HepG2 (cell line): Measurements from ENCODE around the gene COA1. TPM values are rescaled to one million over a fixed set of nuclear protein-coding genes. Genes with fewer than 3 reads are reported as not detected.
A peak's percentile ranks its signal among the peaks of the same experiment; 100 is the strongest.

Experiments used
- BCL6 ChIP-seq: IDR thresholded peaks from 2 replicates; pipeline ENCODE4 v1.6.1; 2016; ENCODE audit warnings: missing genetic modification reagents, missing compliant biosample characterization
- CENPT ChIP-seq: sonication (generic); formaldehyde crosslinking; IDR thresholded peaks from 2 replicates; pipeline ENCODE4 v1.8.0; 2022; ENCODE audit warnings: low read depth, mild to moderate bottlenecking, moderate library complexity, missing genetic modification reagents
- FOXO1 ChIP-seq: sonication (generic); formaldehyde crosslinking; IDR thresholded peaks from 2 replicates; pipeline ENCODE4 v1.4.0; 2020; ENCODE audit warnings: missing genetic modification reagents
- GATAD2A ChIP-seq: IDR thresholded peaks from 2 replicates; pipeline ENCODE4 v1.6.1; 2016
- KLF13 ChIP-seq: sonication (generic); formaldehyde crosslinking; IDR thresholded peaks from 2 replicates; pipeline ENCODE4 v1.4.0; 2020; ENCODE audit warnings: mild to moderate bottlenecking, missing genetic modification reagents
- NFYC ChIP-seq: IDR thresholded peaks from 2 replicates; pipeline ENCODE4 v1.6.1; 2016; ENCODE audit warnings: missing genetic modification reagents, missing compliant biosample characterization
- PLSCR1 ChIP-seq: sonication (generic); formaldehyde crosslinking; IDR thresholded peaks from 2 replicates; pipeline ENCODE4 v1.5.0; 2020; ENCODE audit warnings: missing genetic modification reagents, mild to moderate bottlenecking, borderline replicate concordance
- RFX3 ChIP-seq: IDR thresholded peaks from 2 replicates; pipeline ENCODE4 v1.6.1; 2016; ENCODE audit warnings: missing biosample characterization, missing genetic modification reagents
- TBL1XR1 ChIP-seq: fragments of 150-350 bp; IDR thresholded peaks from 2 replicates; pipeline ENCODE4 v1.6.1; 2014; ENCODE audit warnings: borderline replicate concordance, low read length; ENCODE audit not compliant: partially characterized antibody
- ZBTB37 ChIP-seq: sonication (generic); formaldehyde crosslinking; IDR thresholded peaks from 2 replicates; pipeline ENCODE4 v1.4.0; 2020; ENCODE audit warnings: mild to moderate bottlenecking, missing genetic modification reagents
- ZMAT5 ChIP-seq: sonication (generic); formaldehyde crosslinking; IDR thresholded peaks from 2 replicates; pipeline ENCODE4 v1.5.0; 2020; ENCODE audit warnings: mild to moderate bottlenecking, low read depth, missing genetic modification reagents, borderline replicate concordance
- ZNF18 ChIP-seq: sonication (generic); formaldehyde crosslinking; IDR thresholded peaks from 2 replicates; pipeline ENCODE4 v1.8.0; 2022; ENCODE audit warnings: mild to moderate bottlenecking, missing genetic modification reagents; ENCODE audit not compliant: insufficient replicate concordance
- ZNF224 ChIP-seq: sonication (generic); formaldehyde crosslinking; IDR thresholded peaks from 2 replicates; pipeline ENCODE4 v1.5.0; 2020; ENCODE audit warnings: mild to moderate bottlenecking, missing genetic modification reagents
- ZNF230 ChIP-seq: sonication (generic); formaldehyde crosslinking; IDR thresholded peaks from 2 replicates; pipeline ENCODE4 v1.4.0; 2020; ENCODE audit warnings: mild to moderate bottlenecking, missing genetic modification reagents
- ZNF605 ChIP-seq: sonication (generic); formaldehyde crosslinking; IDR thresholded peaks from 2 replicates; pipeline ENCODE4 v1.8.0; 2022; ENCODE audit warnings: mild to moderate bottlenecking, missing genetic modification reagents
- ZNF788 ChIP-seq: sonication (generic); formaldehyde crosslinking; IDR thresholded peaks from 2 replicates; pipeline ENCODE4 v1.5.0; 2020; ENCODE audit warnings: mild to moderate bottlenecking, missing genetic modification reagents, borderline replicate concordance
- ZUFSP ChIP-seq: sonication (generic); formaldehyde crosslinking; IDR thresholded peaks from 2 replicates; pipeline ENCODE4 v1.9.0; 2021; ENCODE audit warnings: missing genetic modification reagents, mild to moderate bottlenecking, borderline replicate concordance
- polyA plus RNA-seq, 8 experiments: library from polyadenylated mRNA; depleted of rRNA in 3 of 8; stranded (reverse) in 7 of 8; unstranded in 1 of 8; fragments of >200 nt; fragmentation: Illumina TruSeq in 4 of 8; extraction: Trizol in 4 of 8; gene quantifications; 2 replicates each; pipeline versions ENCODE4 v1.2.1 to v1.2.3, GENCODE V29; 2011 to 2016; ENCODE audit warnings: low read depth in 4 of 8, missing spikeins in 1 of 8, mixed read lengths in 1 of 8; ENCODE audit not compliant: insufficient read depth in 1 of 8
- total RNA-seq, 5 experiments: library from RNA; depleted of rRNA; stranded (reverse); fragments of >200 nt; fragmentation: Illumina TruSeq; extraction: Trizol; gene quantifications; 2 replicates each; pipeline ENCODE4 v1.2.3, GENCODE V29; 2016; ENCODE audit warnings: low read depth in 1 of 5
- TF ChIP-seq, protein P1 (sequence below): sonication (generic); formaldehyde crosslinking; IDR thresholded peaks from 2 replicates; pipeline ENCODE4 v1.4.0; 2020; ENCODE audit warnings: missing genetic modification reagents

The COA1 gene
- total and polyA plus RNA-seq, 2 of the 13 experiments (the other 11 are each of a cell fraction or from before 2014, with no cell fraction given), result 33.2 to 65.7 TPM

- no peak for TF ChIP-seq PLSCR1 (CRISPR knock-in tag)
- TF ChIP-seq ZNF605 (CRISPR knock-in tag), result no peak
- TF ChIP-seq NFYC (CRISPR knock-in tag), result peak; percentile 73
- TF ChIP-seq RFX3 (CRISPR knock-in tag), result 0 out of 2 replicates have a peak, but pooled peaks have one; percentile 11
- TF ChIP-seq ZMAT5 (CRISPR knock-in tag), result no peak
- peak; percentile 89; the same call in 1 of the 2 replicates for TF ChIP-seq ZNF230 (CRISPR knock-in tag)
- TF ChIP-seq, protein P1, sequence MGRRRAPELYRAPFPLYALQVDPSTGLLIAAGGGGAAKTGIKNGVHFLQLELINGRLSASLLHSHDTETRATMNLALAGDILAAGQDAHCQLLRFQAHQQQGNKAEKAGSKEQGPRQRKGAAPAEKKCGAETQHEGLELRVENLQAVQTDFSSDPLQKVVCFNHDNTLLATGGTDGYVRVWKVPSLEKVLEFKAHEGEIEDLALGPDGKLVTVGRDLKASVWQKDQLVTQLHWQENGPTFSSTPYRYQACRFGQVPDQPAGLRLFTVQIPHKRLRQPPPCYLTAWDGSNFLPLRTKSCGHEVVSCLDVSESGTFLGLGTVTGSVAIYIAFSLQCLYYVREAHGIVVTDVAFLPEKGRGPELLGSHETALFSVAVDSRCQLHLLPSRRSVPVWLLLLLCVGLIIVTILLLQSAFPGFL (CRISPR knock-in tag), result no peak
- peak; percentile 57; the same call in 1 of the 2 replicates for TF ChIP-seq BCL6
- no peak for TF ChIP-seq ZNF18
- no peak for TF ChIP-seq CENPT
- peak; percentile 50; the same call in 1 of the 2 replicates for TF ChIP-seq GATAD2A
- TF ChIP-seq ZBTB37 (CRISPR knock-in tag), result no peak
- TF ChIP-seq TBL1XR1, result no peak
- peak; percentile 16; the same call in 1 of the 2 replicates for TF ChIP-seq FOXO1 (CRISPR knock-in tag)
- peak; percentile 58; the same call in 1 of the 2 replicates for TF ChIP-seq ZNF224
- TF ChIP-seq ZNF788, result peak; percentile 53; the same call in 1 of the 2 replicates
- 0 out of 2 replicates have a peak, but pooled peaks have one; percentile 27 for TF ChIP-seq KLF13 (CRISPR knock-in tag)
- no peak for TF ChIP-seq ZUFSP (CRISPR knock-in tag)
Observed at GRCh38 chr7:43758029-43758821, 28.9 kb upstream of the COA1 start, which contains the start of gene BLVRA (continued).
